CD4-positive, alpha-beta T cell treated with Interleukin-4 for 1 hour (primary cell): ENCODE data around the gene MYO1G.
A peak's percentile ranks its signal among the peaks of the same experiment; 100 is the strongest.

Experiments used
- DNase-seq, 2 donors: peaks; one replicate each; pipeline ENCODE4 v3.0.0-alpha.2; 2020 to 2022

The MYO1G gene

DNA sequence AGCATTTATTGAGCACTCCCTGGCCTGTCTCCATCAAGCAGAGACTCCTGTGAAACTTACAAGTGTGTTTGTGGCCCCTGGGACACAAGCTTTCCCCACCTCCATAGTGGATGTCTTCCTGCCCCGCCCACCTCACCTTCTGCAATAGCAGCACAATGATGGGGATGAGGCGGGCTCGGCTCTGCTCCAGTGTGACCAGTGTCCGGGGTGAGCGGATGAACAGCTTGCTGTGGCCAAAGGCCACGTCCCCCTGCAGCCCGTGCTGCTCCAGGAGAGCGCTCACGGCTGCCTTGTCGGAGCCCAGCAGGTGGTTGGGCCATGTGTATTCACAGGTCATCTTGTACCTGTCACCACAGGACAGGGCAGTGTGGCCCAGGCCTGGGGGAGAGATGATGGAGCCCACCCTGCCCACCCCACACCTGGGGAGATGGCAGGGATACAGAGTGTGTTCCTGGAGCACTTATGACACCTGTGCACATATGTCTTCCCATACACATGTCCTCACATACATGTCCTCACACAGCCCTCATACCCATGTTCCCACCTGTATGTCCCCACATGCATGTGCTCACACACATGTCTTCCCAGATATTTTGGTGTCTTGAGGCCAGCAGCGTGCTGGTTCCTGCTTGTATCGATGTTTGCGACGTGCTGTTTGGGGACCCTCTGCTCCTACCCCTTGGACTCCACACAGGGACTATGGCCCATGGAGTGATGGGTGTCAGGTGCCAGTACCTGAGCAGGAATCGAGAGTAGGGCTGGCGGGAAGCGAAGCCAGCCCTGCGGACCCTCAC lies 12.7 kb downstream of the MYO1G start:
- DNase-seq: no peak

DNA sequence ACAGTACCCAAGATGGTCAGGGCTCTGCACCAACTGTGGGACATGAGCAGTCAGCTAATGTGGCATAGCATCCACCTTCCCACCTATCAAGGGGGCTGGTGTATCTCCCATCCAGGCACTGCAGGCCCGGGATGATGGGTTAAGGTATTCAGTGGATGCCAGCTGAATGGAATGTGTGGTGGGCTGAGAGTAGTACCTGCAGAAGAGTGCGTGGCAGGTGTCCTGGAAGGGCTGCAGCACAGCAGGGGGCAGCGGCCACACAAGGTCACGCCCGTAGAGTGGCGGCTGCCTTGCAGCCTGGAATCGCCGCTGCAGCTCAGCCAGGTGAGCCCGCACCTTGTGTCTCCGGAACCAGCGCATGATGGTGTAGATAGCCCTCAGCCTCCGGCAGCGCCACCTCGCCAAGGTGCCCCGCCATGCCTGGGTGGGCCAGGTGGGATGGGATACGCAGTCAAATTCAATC lies 13.3 kb downstream of the MYO1G start:
- DNase-seq: no peak

DNA sequence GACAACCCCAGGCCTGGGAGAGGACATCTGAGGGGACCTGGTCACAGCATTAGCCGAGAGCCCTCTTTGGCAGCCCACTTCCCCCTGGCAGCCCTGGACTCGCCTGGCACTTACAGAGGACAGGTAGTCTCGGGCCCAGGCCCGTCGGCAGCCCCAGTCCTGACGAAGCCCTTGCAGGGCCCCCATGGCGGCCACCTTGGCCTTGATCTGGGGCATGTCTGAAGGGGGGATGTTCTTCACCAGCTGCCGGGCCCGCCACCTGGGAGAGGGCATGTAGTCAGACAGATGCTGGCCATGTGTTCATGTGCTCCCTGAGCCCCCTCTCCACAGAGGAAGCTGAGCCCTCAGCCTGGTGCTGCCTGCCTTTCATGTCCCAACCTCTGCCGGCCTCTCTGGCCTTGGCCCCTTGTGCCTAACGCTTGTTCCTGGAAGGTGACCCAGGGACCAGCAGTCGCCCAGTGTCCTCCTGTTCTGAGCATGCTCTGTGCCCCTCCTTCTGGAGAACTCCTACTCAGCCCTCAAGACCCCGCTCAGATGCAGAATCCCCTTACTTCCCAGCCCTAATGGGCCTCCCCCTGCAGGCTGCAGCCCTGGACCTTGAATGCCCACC lies 13.9 kb downstream of the MYO1G start:
- DNase-seq: no peak

DNA sequence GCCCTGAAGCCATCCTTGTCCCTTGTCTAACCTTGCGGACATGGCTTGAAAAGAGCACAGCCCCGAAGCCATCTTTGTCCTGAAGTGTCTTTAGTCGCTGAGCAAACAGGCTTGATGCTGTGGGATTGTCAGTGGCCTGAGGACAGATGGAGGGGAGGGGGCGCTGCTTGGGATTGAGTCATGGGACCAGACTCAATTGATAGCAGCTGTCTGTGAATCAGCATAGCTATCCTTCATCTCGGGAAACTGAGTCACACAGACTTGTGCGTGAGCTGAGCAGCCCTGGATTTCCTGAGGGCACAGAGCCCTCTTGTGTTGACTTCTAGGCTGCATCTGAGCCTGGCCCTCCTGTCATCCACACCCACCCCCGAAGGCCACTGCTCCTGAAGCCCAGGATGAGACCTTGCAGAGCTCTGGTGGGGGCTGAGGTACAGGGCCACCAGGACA lies 14.4 kb downstream of the MYO1G start:
- DNase-seq: no peak

DNA sequence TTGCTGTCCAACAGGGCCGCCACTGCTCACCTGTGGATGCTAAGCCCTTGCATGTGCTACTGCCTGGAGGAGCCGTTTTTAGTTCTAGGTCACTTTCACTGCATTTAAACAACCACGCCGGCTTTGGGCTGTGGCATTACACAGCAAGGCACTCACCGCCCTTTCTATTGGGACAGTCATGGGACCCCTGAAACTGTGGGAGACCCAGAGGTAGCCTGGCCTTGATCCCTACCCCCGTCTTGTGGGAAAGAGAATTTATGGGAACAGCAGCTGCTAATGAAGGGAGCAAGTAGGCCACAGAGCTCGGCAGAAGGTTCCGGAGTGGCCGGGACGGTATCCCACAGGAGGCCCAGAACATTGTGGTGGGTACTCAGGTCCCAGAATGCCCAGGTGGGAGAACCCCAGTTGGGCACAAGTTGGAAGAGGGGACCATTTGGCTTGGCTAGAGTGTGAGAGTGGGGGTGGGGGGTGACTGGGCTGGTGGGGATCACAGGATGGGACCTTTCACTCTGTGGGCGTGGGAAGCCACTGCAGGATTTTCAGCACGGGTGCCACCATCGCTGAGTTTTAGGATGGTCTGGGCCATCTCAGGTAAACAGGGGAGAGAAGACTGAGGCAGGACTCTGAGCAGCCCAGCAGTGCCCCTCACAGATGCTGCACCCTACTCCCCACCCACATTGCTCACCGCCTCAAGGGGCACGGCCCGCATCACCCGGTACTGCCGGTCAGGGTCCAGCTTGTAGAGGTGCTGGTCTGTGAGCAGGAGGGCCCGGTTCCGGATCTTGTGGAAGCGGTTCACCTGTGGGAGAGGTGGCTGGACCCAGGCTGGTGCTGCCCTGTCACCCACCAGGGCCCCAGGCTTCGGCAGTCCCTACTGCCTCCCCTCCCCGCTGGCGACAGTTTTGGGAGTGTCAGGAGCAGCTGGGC lies 15.2 kb downstream of the MYO1G start:
- DNase-seq: no peak

DNA sequence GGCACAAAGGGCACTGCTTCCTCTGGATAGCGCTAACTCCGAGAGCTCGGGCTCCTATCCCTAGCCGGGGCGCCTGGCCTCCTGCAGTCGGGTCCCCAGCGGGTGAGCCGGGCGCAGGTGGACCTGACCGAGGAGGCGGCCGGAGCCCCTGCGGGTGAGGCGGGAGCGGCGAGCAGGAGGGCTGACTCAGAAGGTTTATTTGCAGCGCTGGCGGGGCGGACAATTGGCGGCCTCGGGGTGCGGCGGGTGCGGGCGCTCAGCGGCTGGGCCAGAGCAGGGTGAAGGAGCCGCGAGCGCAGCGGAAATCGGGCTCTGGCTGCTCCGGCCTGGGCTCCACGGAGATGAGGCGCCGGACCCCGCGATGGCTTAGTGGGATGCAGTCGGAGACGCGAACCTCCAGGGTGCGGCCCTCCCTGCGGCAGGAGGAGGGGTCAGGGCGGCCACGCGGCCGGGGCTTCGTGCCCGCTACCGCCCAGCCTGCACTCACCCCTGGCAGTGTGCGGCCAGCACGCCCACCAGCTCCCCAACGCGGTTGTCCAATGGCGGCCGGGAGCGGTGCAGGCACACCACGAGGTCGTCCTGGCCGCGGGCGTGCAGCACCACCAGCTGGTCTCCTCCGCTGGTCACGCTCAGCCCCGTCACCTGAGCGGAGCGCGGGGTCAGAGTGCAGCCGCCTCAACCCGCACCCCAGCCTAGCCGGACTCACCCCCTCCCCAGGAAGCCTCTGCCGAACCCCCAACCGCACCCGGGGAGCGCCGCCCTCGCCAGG lies 16.1 kb downstream of the MYO1G start:
- DNase-seq: no peak

DNA sequence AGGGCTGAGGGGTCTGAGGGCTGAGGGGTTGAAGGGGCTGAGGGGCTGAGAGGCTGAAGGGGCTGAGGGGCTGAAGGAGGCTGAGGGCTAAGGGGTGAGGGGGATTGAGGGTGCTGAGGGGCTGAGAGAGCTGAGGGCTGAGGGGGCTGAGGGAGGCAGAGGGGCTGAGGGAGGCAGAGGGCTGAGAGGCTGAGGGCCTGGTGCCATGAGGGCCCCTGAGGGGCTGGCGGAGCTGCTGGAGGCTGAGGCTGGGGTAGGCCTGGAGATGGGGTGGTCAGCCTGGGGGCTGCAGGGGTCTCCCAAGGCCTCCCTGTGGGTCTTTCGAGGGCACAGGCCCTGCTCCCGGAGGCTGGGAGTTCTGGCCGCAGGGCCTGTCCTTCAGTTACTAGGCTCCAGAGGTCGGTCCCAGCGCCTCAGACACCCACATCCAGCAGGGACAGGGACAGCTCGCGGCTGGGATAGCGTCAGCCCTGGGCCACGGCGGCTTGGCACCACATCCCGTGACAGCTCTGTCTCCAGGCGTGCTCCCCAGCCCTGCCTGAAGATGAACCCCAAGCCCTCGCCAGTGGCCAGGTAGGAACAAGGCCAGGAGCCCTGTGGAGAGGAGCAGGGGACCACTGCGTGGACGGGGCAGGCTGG lies 16.9 kb downstream of the MYO1G start:
- DNase-seq: no peak

DNA sequence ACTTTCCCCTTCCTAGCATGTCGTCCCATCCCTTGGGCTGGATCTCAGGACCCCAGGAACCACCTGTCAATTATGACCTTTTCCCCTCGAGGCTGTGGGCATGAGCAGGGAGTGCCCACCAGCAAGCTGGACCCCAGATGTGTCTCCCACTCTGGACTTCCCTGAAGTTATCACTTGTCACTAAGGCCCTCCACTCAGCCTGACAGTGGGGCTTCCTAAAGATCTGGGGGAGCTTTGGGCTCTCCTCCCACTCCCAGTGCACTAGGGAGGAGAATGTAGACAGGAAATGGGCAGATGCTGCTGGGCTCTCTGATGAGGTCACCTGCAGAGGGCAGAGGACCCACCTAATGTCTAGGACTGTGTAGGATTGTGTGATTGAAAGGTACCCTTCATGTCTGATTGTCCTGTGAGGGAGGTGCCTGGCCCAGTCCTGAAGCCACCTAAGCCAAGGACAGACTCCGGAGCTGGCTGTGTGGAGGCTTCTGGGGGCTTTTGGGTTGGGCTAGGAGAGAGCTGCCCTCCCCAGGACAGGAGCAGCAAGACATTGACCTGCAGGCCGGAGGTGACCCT lies 18.7 kb downstream of the MYO1G start:
- DNase-seq: no peak

DNA sequence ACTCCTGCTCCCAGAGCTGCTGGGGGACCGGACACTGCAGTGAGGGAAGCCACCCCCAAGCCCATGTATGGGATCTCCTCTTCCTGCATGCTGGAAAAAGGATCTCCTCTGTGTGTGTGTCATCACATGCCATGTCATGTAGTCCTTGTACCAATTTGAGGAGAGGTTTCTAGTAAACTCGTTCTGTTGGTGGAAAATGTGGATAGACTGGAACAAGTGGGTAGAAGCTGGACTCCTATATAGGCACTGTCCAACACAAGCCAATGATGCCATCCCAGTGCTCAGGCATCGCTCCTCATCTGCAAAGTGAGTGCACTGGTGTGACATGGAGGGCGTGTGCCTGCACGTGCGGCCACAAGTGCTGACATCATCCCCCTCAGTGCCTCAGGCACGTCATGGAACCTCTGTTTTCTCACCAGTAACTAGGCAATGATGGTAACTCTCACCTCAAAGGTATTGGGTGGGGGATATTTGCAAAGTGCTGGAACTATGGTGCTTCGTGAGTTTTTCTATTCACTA lies 19.3 kb downstream of the MYO1G start:
- DNase-seq: peak; percentile 51 to 75

DNA sequence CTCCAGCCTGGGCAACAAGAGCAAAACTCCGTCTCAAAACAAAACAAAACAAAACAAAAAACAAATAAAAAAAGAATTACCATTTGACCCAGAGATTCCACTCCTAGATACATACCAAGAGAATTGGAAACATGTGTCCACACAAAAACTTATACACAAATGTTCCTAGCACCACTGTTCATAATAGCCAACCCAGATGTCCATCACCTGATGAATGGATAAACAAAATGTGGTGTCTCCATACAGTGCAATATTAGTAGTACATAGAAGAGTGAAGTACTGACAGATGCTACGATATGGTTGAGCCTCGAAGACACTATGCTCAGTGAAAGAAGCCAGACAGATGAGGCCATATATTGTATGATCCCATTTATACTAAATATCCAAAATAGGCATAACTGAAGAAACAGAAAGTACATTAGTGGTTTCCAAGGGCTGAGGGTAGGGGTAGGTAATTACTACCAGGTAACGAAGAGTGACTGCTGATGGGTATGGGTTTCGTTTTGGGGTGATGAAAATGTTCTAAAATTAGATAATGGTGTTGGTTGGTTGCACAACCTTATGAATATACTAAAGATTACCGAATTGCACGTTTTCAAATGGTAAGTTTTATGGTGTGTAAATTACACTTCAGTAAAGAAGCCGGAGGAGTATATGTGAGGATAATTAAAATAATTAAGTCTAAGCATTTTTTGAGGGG lies 20.0 kb downstream of the MYO1G start:
- DNase-seq: no peak

DNA sequence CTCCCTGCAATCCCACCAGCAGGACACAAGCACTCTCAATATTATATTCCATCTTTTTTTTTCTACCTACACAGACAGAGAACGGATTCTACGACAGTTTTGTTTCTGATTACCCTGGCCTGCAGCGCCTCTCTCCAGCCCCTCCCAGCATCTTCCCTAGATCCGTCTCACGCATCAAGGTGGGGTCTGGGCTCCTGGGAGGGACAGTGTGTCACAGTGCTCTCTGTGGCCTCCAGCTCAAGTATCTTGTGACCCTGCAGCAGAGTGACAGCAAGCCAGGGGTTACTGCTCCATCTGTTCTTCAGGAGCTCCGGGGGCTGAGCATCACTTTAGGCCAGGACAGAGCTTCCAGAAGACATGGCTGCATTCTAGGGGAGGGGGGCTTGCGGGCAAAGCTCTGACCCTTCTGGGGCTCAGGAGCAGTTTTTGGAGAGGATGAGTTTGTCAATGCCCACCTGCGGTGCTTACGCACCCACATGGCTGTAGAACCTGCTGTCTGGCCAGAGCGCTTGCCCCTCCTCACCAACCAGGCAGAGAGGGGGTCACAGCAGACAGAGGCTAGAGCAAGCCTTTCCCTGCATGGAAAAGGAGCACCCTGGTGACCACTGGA lies 22.6 kb downstream of the MYO1G start:
- DNase-seq: no peak

DNA sequence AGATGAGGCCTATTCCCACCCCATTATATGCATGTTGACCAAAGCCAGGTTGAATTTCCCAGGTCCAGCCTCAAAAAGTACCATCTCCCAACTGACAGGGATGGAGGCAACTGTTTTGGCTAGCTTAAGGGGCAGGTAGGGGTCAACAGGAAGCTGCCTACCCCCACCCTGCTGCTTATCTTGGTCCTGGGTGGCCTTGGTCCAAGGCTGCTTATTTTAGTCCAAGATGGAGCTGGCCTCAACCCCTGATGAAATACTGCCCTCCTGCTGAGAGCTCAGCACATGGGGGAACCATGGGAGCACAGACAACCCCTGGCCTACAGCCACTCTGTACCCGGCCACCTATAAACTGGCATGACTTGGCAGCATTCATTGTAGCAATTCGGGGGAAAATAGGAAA lies 23.1 kb downstream of the MYO1G start:
- no peak for DNase-seq

DNA sequence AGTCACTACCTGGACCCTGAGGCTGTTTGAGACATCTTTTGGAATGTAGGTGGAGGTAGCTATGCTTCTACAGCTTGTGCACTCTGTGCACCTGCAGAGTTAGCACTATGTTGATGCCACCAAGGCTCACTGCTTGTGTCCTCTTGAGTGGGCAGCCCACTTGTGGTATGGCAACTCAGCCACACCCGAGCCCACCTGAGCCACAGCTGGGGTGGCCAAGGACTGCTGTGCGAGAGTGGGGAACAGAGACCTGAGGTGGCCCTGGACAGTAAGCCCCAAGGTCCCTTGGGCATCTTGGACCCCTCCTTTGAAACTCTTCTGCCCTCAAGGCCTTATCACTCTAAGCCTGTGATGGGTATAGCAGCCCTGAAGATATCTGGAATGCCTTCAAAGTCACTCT lies 25.7 kb downstream of the MYO1G start:
- DNase-seq: no peak

DNA sequence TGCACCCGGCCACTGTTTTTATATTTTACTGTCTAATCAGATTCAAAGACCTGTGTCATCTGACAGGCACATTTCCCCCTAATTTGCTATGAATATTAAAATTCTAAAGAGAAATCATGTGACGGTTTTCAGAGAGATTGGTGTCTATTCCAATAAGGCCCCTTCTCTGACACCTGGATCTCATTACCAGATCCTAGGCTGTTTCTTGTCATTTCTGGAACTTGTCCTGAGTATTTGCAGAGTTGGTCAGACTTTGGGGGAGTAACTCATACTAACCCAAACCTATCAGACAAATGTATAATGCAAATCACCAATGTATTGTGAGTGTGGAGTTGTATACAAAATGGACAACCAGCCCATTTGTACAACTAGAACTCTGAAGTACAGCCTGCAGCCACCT lies 29.5 kb downstream of the MYO1G start:
- no peak for DNase-seq

DNA sequence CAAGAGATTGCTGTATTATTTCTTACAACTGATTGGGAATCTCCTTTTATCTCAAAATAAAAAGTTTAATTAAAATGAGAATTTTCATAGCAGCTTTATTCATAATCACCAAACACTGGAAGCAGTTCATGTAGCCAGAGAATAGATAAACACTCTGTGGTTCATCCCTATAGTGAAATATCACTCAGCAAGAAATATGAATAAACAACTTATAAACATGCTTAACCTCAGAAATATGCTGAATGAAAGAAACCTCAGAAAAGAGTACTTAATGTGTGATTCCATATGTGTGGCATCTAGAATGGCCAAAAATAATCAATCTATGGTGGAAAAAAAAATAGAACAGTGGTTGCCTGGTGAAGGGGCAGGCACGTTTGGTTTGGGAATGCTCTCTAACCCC lies 33.3 kb downstream of the MYO1G start:
- DNase-seq: no peak

DNA sequence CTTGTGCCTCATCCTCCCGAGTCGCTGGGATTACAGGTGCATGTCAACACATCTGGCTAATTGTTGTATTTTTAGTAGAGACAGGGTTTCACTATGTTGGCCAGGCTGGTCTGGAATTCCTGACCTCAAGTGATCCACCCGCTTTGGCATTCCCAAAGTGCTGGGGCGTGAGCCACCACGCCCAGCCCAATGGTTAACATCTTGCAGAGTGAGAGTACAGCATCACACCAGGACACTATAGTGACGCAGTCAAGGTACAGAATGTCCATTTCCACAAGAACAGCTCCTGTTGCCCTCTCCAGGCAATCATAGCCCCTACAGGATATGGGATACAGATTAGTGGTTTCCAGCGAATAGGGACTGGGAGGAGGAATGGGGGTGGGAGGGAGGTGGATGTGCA lies 34.0 kb downstream of the MYO1G start:
- DNase-seq: no peak

DNA sequence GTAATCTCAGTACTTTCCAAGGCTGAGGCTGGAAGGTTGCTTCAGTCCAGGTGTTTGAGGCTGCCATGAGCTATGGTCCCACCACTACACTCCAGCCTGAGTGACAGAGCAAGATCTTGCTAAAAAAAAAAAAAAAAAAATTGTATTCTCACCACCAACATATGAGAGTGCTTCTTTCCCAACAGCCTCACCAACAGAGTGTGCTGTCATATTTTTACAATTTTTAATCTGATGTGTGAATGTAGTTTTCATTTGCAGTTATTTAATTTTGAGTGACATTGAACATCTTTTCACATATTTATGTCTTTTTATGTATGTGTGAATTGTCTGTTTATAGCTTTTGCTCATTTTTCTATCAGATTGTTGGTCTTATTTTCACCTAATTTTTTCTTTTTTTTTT lies 35.2 kb downstream of the MYO1G start:
- DNase-seq: no peak

DNA sequence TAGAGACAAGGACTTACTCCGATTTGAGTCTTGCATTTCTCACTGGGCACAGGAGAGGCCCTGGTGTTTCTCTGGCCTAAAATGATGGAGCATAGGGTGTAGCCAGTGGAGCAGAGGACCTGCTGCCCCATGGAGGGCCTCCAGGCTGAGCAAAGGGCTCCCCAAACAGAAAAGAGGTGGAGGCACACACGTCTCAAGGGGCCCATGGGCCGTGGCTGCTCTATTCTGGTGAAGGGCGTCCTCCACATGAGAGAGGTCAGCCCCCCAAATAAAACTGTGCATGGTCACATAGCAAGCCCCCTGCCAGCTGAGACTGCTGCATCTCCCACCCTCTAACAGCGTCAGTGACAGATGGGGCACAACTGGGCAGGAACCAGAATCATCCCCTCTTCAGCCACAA lies 41.4 kb downstream of the MYO1G start:
- no peak for DNase-seq

DNA sequence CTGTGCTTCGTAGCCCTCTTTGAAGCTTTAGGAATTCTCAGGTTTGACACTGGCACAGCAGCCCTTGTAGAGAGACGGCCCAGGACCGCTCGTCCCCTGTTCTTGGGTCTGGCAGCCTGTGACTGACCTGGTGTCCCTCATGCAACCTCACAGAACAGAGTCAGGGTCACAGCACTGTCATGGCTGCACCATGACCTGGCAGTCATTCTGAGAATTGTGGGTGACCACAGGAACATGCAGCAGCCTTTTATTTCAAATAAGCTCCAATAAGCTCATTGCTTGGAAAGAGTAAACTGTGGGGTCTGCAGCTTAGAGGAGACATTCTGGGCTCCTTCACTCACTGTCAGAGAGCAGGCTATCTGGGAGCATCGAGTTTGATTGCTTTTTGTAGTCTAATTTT lies 42.5 kb downstream of the MYO1G start:
- no peak for DNase-seq

DNA sequence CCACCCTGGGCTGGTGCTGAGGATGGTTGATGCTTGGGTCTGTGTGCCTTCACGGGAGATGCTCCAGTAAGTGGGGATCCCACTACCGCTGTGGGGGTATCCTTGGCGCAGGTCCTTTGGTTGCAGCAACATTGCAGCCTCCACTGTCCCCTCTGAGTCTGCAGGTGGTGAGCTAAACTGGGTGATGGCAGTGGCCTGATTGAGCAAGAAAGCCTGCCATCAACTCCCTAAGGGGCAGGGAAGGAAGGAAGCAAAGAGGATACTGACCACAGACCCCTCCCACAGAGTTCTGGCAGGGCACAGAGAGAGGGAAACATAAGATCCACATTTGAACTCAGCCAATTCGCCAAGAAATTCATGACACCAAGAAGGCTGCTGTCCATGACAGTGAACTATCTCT lies 43.2 kb downstream of the MYO1G start:
- DNase-seq: no peak

DNA sequence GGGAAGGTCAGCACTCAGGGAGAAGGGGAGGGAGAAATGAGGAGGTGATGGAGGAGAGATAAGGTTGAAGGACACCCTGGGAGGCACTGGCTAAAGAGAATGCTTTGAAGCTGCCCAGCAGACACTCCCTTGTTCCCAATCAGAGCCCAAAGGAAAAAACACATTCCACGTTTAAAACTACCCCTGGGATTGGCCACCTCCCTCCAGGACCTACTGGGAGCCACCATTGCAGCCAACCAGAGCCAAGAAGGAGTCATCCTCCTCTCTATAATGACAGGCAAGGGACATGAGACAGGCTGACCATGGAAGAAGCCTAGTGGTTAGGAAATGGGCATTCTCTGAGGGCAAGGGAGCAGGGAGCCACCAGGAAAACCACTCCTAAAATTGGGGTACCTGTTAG lies 43.8 kb downstream of the MYO1G start:
- no peak for DNase-seq
